ENCODE measurements around the gene HES3.
A peak's percentile ranks its signal among the peaks of the same experiment; 100 is the strongest.

HES3 gene
- 0 to 0.07 (median 0) reads per million in 18 experiments for total RNA-seq

GRCh38 chr1:6243993-6244392, at the start of gene HES3:
TSS of gene HES3 (plus strand) at chr1:6244179. CDS start at chr1:6244366, 187 bp downstream.
- no peak for DNase-seq

GRCh38 chr1:6197746-6198427, 46.1 kb upstream of the HES3 start:
- no peak for DNase-seq

- peak in 1 of 2 donors; percentile 25 for DNase-seq
Observed at GRCh38 chr1:6198646-6199297, 45.2 kb upstream of the HES3 start.

GRCh38 chr1:6199298-6200187, 44.4 kb upstream of the HES3 start, which contains the start of gene RPL22:
TSS of gene RPL22 (minus strand) at chr1:6199595. CDS start at chr1:6199573, 22 bp downstream.
- DNase-seq = peak; percentile 99

- DNase-seq = no peak
Observed at GRCh38 chr1:6200188-6200809, 43.7 kb upstream of the HES3 start.

- no peak for DNase-seq
Observed at GRCh38 chr1:6202256-6202655, 41.7 kb upstream of the HES3 start.

- DNase-seq = peak in 1 of 2 donors; percentile 55
Observed at GRCh38 chr1:6205849-6206519, 38.0 kb upstream of the HES3 start, which contains the start of gene RNF207. TSS of gene RNF207 (plus strand) at chr1:6206119. CDS start at chr1:6206536, 417 bp downstream.

- DNase-seq = no peak
Observed at GRCh38 chr1:6206520-6206855, 37.5 kb upstream of the HES3 start.

- DNase-seq = no peak
Observed at GRCh38 chr1:6207075-6207885, 36.7 kb upstream of the HES3 start.

- DNase-seq = no peak
Observed at GRCh38 chr1:6207921-6208320, 36.1 kb upstream of the HES3 start.

- DNase-seq = peak; percentile 54 to 72
Observed at GRCh38 chr1:6208723-6209660, 35.0 kb upstream of the HES3 start.

GRCh38 chr1:6209661-6210580, 34.1 kb upstream of the HES3 start:
- DNase-seq = no peak

- no peak for DNase-seq
Observed at GRCh38 chr1:6210591-6211355, 33.2 kb upstream of the HES3 start.

- no peak for DNase-seq
Observed at GRCh38 chr1:6211731-6212130, 32.2 kb upstream of the HES3 start.

- peak; percentile 42 to 65 for DNase-seq
Observed at GRCh38 chr1:6212193-6212959, 31.6 kb upstream of the HES3 start.

- DNase-seq = no peak
Observed at GRCh38 chr1:6218375-6219164, 25.4 kb upstream of the HES3 start.
